ENCODE measurements around the gene TLCD4. TPM values are rescaled to one million over a fixed set of nuclear protein-coding genes. Genes with fewer than 3 reads are reported as not detected.
A peak's percentile ranks its signal among the peaks of the same experiment; 100 is the strongest.
"Not testable (repeated sequence)": the region's sequence is repeated elsewhere in the genome, so short reads cannot be mapped to it uniquely, and the experiment has no call there.

TLCD4 gene
- 1.3 and 1.4 TPM in 2 replicates for total RNA-seq (2014; rRNA removed; shearing (Covaris generic))

GRCh38 chr1:95117207-95118066 lies at the start of gene TLCD4:
TSS of gene TLCD4 (plus strand) at chr1:95117355. CDS start at chr1:95143902, 26,547 bp downstream.
- DNase-seq (ENCODE audit: low spot score), result peak; percentile 70

GRCh38 chr1:95067568-95067967 lies 49.6 kb upstream of the TLCD4 start:
- no peak for DNase-seq (ENCODE audit: low spot score)

GRCh38 chr1:95068956-95069709 lies 48.0 kb upstream of the TLCD4 start:
- peak; percentile 61 for DNase-seq (ENCODE audit: low spot score)

- DNase-seq (ENCODE audit: low spot score), result no peak
Observed at GRCh38 chr1:95069710-95070093, 47.5 kb upstream of the TLCD4 start.

- DNase-seq (ENCODE audit: low spot score), result no peak
Observed at GRCh38 chr1:95071539-95071938, 45.6 kb upstream of the TLCD4 start.

GRCh38 chr1:95072117-95072516 lies 45.0 kb upstream of the TLCD4 start:
- DNase-seq (ENCODE audit: low spot score), result no peak

GRCh38 chr1:95072532-95073419 lies 44.4 kb upstream of the TLCD4 start, which contains the start of gene ALG14:
TSS of gene ALG14 (minus strand) at chr1:95072951. CDS start at chr1:95072898, 53 bp downstream.
- DNase-seq (ENCODE audit: low spot score), result peak; percentile 94

GRCh38 chr1:95073446-95073845 lies 43.7 kb upstream of the TLCD4 start:
- DNase-seq (ENCODE audit: low spot score), result no peak

GRCh38 chr1:95076034-95076433 lies 41.1 kb upstream of the TLCD4 start:
- no peak for DNase-seq (ENCODE audit: low spot score)

- no peak for DNase-seq (ENCODE audit: low spot score)
Observed at GRCh38 chr1:95080446-95080845, 36.7 kb upstream of the TLCD4 start.

GRCh38 chr1:95080879-95081278 lies 36.3 kb upstream of the TLCD4 start:
- no peak for DNase-seq (ENCODE audit: low spot score)

- peak; percentile 76 for DNase-seq (ENCODE audit: low spot score)
Observed at GRCh38 chr1:95084317-95085176, 32.6 kb upstream of the TLCD4 start.

- DNase-seq (ENCODE audit: low spot score), result no peak
Observed at GRCh38 chr1:95085376-95085775, 31.8 kb upstream of the TLCD4 start.

GRCh38 chr1:95086949-95087533 lies 30.1 kb upstream of the TLCD4 start:
- no peak for DNase-seq (ENCODE audit: low spot score)

- DNase-seq (ENCODE audit: low spot score), result no peak
Observed at GRCh38 chr1:95088303-95088702, 28.9 kb upstream of the TLCD4 start.

- DNase-seq (ENCODE audit: low spot score), result no peak
Observed at GRCh38 chr1:95089650-95090287, 27.4 kb upstream of the TLCD4 start.

GRCh38 chr1:95091290-95091689 lies 25.9 kb upstream of the TLCD4 start:
- DNase-seq (ENCODE audit: low spot score), result not testable (repeated sequence)

- not testable (repeated sequence) for DNase-seq (ENCODE audit: low spot score)
Observed at GRCh38 chr1:95092891-95093290, 24.3 kb upstream of the TLCD4 start.

- no peak for DNase-seq (ENCODE audit: low spot score)
Observed at GRCh38 chr1:95093296-95093695, 23.9 kb upstream of the TLCD4 start.

- DNase-seq (ENCODE audit: low spot score), result no peak
Observed at GRCh38 chr1:95094923-95095322, 22.2 kb upstream of the TLCD4 start.
